Activated naive CD8-positive, alpha-beta T cell treated with anti-CD3 and anti-CD28 coated beads, Interleukin-2, amount 10 ng/mL, durations not matched to agents 7 days and 5 days (primary cell): ENCODE measurements around the gene PDLIM1. TPM values are rescaled to one million over a fixed set of nuclear protein-coding genes. Genes with fewer than 3 reads are reported as not detected.
"Not testable (repeated sequence)": the region's sequence is repeated elsewhere in the genome, so short reads cannot be mapped to it uniquely, and the experiment has no call there.

Source experiments
- ATAC-seq: fragments of 150-1000 bp; cut with Tn5 transposase; one replicate; pipeline ENCODE4 v1.10.0; 2021; ENCODE audit warnings: low read depth, moderate library complexity
- POLR2A ChIA-PET: fragments of 350-600 bp; sonication (Branson Sonifier 250); formaldehyde crosslinking; loops from one replicate; lab custom pipeline; 2021; ENCODE audit warnings: antibody characterized with exemption; lab: Charles Lee
- DNase-seq: peaks from one replicate; pipeline ENCODE4 v3.0.0; 2021
- H3K27ac Mint-ChIP-seq: one replicate; pipeline ENCODE4 v1.8.0; 2022; ENCODE audit warnings: mild to moderate bottlenecking, mixed read lengths
- H3K27me3 Mint-ChIP-seq: one replicate; pipeline ENCODE4 v1.8.0; 2022; ENCODE audit warnings: mild to moderate bottlenecking, moderate library complexity, mixed read lengths
- H3K36me3 Mint-ChIP-seq: one replicate; pipeline ENCODE4 v1.8.0; 2021; ENCODE audit warnings: mild to moderate bottlenecking, mixed read lengths
- H3K4me1 Mint-ChIP-seq: one replicate; pipeline ENCODE4 v1.8.0; 2021; ENCODE audit warnings: mixed read lengths
- H3K4me3 Mint-ChIP-seq: one replicate; pipeline ENCODE4 v1.8.0; 2022; ENCODE audit warnings: mild to moderate bottlenecking, moderate library complexity, mixed read lengths
- H3K9me3 Mint-ChIP-seq: one replicate; pipeline ENCODE4 v1.8.0; 2021; ENCODE audit warnings: mixed read lengths
- total RNA-seq, 2 experiments: library from RNA; stranded (reverse); gene quantifications; one replicate each; pipeline ENCODE4 v1.2.3, GENCODE V29; 2021

Gene PDLIM1
- total RNA-seq, 2 experiments from 2014 or later: 10.0 to 11.7 TPM

- Mint-ChIP-seq H3K27me3 (peaks cover 3% of the 10 kb centered on the region), H3K9me3 (peaks cover 4% of the 10 kb centered on the region), H3K4me1 (peaks cover 26% of the 10 kb centered on the region), H3K27ac (no peak overlapping the region), H3K36me3 (peaks cover 5% of the 10 kb centered on the region), H3K4me3 (no peak overlapping the region)
- POLR2A ChIA-PET: no interaction called here
- no peak for ATAC-seq
- no peak for DNase-seq
Observed at GRCh38 chr10:95233377-95234034, 57.3 kb downstream of the PDLIM1 start.

GRCh38 chr10:95230677-95231586 is 59.9 kb downstream of the PDLIM1 start:
- H3K4me3 Mint-ChIP-seq: peak overlapping the region; percentile 84
- H3K9me3 Mint-ChIP-seq, POLR2A ChIA-PET, H3K36me3 Mint-ChIP-seq, H3K27me3 Mint-ChIP-seq: not testable (repeated sequence)
- peak overlapping the region; percentile 85 for H3K27ac Mint-ChIP-seq
- H3K4me1 Mint-ChIP-seq: peaks cover 16% of the 10 kb centered on the region
- ATAC-seq: peak; percentile 75
- DNase-seq: peak; percentile 70

- ATAC-seq (no peak), DNase-seq (no peak)
- Mint-ChIP-seq H3K9me3 (peaks cover 4% of the 10 kb centered on the region), H3K27ac (peak overlapping the region; percentile 85), H3K4me1 (peaks cover 11% of the 10 kb centered on the region), H3K27me3 (peaks cover 3% of the 10 kb centered on the region), H3K36me3 (peaks cover 4% of the 10 kb centered on the region), H3K4me3 (peak overlapping the region; percentile 84)
- POLR2A ChIA-PET: no interaction called here
Observed at GRCh38 chr10:95229724-95230627, 60.8 kb downstream of the PDLIM1 start.

GRCh38 chr10:95228934-95229723 is 61.7 kb downstream of the PDLIM1 start:
- H3K27ac Mint-ChIP-seq, ATAC-seq, POLR2A ChIA-PET, H3K4me1 Mint-ChIP-seq, H3K27me3 Mint-ChIP-seq, H3K9me3 Mint-ChIP-seq, DNase-seq, H3K4me3 Mint-ChIP-seq, H3K36me3 Mint-ChIP-seq: not testable (repeated sequence)

GRCh38 chr10:95225136-95225535 is 65.7 kb downstream of the PDLIM1 start:
- H3K4me3 Mint-ChIP-seq: no peak overlapping the region
- DNase-seq (no peak), ATAC-seq (no peak)
- H3K9me3 Mint-ChIP-seq: no peaks in the 10 kb centered on the region
- no peak overlapping the region for H3K27ac Mint-ChIP-seq
- no peaks in the 10 kb centered on the region for H3K36me3 Mint-ChIP-seq
- H3K4me1 Mint-ChIP-seq: no peaks in the 10 kb centered on the region
- H3K27me3 Mint-ChIP-seq: peaks cover 6% of the 10 kb centered on the region
- POLR2A ChIA-PET: no interaction called here

GRCh38 chr10:95221124-95221523 is 69.7 kb downstream of the PDLIM1 start:
- Mint-ChIP-seq H3K27ac (no peak overlapping the region), H3K27me3 (peaks cover 3% of the 10 kb centered on the region), H3K9me3 (peaks cover under 1% of the 10 kb centered on the region), H3K4me3 (no peak overlapping the region), H3K36me3 (peaks cover 3% of the 10 kb centered on the region), H3K4me1 (no peaks in the 10 kb centered on the region)
- DNase-seq (no peak), ATAC-seq (no peak)
- POLR2A ChIA-PET: no interaction called here

- POLR2A ChIA-PET: no interaction called here
- DNase-seq: no peak
- no peak overlapping the region for H3K4me3 Mint-ChIP-seq
- peaks cover 4% of the 10 kb centered on the region for H3K36me3 Mint-ChIP-seq
- H3K9me3 Mint-ChIP-seq: peaks cover 2% of the 10 kb centered on the region
- no peak overlapping the region for H3K27ac Mint-ChIP-seq
- peaks cover 3% of the 10 kb centered on the region for H3K27me3 Mint-ChIP-seq
- ATAC-seq: no peak
- H3K4me1 Mint-ChIP-seq: no peaks in the 10 kb centered on the region
Observed at GRCh38 chr10:95220539-95220938, 70.3 kb downstream of the PDLIM1 start.

- H3K4me3 Mint-ChIP-seq: no peak overlapping the region
- ATAC-seq: no peak
- H3K27ac Mint-ChIP-seq: no peak overlapping the region
Observed at GRCh38 chr10:95217476-95217875, 73.3 kb downstream of the PDLIM1 start.

GRCh38 chr10:95214793-95215192 is 76.0 kb downstream of the PDLIM1 start:
- Mint-ChIP-seq H3K36me3 (peaks cover 8% of the 10 kb centered on the region), H3K4me1 (no peaks in the 10 kb centered on the region), H3K4me3 (no peak overlapping the region), H3K27ac (no peak overlapping the region), H3K9me3 (peaks cover 2% of the 10 kb centered on the region), H3K27me3 (no peaks in the 10 kb centered on the region)
- DNase-seq (no peak), ATAC-seq (no peak)
- POLR2A ChIA-PET: no interaction called here

More at GRCh38 chr10:95217476-95217875, 73.3 kb downstream of the PDLIM1 start:
- no peaks in the 10 kb centered on the region for H3K4me1 Mint-ChIP-seq
- peaks cover 1% of the 10 kb centered on the region for H3K27me3 Mint-ChIP-seq
- POLR2A ChIA-PET: no interaction called here
- DNase-seq: no peak
- H3K36me3 Mint-ChIP-seq: peaks cover 8% of the 10 kb centered on the region
- H3K9me3 Mint-ChIP-seq: peaks cover 2% of the 10 kb centered on the region

- Mint-ChIP-seq H3K9me3 (peaks cover 2% of the 10 kb centered on the region), H3K27me3 (no peaks in the 10 kb centered on the region), H3K4me3 (no peak overlapping the region)
Observed at GRCh38 chr10:95214369-95214768, 76.4 kb downstream of the PDLIM1 start.

GRCh38 chr10:95211606-95212279 is 79.1 kb downstream of the PDLIM1 start:
- ATAC-seq: no peak
- no peak for DNase-seq
- Mint-ChIP-seq H3K27me3 (no peaks in the 10 kb centered on the region), H3K36me3 (peaks cover 8% of the 10 kb centered on the region), H3K9me3 (peaks cover 2% of the 10 kb centered on the region), H3K4me3 (no peak overlapping the region), H3K4me1 (no peaks in the 10 kb centered on the region), H3K27ac (no peak overlapping the region)
- POLR2A ChIA-PET: no interaction called here

More at GRCh38 chr10:95214369-95214768, 76.4 kb downstream of the PDLIM1 start:
- POLR2A ChIA-PET: no interaction called here
- Mint-ChIP-seq H3K27ac (no peak overlapping the region), H3K36me3 (peaks cover 8% of the 10 kb centered on the region), H3K4me1 (no peaks in the 10 kb centered on the region)
- DNase-seq (no peak), ATAC-seq (no peak)

- ATAC-seq (no peak), DNase-seq (no peak)
- Mint-ChIP-seq H3K27me3 (no peaks in the 10 kb centered on the region), H3K9me3 (no peaks in the 10 kb centered on the region), H3K4me3 (no peak overlapping the region), H3K4me1 (no peaks in the 10 kb centered on the region), H3K36me3 (no peaks in the 10 kb centered on the region), H3K27ac (no peak overlapping the region)
- POLR2A ChIA-PET: no interaction called here
Observed at GRCh38 chr10:95209509-95210127, 81.2 kb downstream of the PDLIM1 start.
